Stimulated activated CD4-positive, alpha-beta T cell treated with anti-CD3 and anti-CD28 coated beads, Interleukin-1b, Interleukin-23, amount 100 ng/mL, for 1 hour (primary cell): ENCODE measurements around the gene ALPL.

Experiments used
- DNase-seq, 2 donors: peaks; one replicate each; pipeline ENCODE4 v3.0.0-alpha.2; 2020; ENCODE audit warnings: low read depth in 2 of 2

The ALPL gene

DNA sequence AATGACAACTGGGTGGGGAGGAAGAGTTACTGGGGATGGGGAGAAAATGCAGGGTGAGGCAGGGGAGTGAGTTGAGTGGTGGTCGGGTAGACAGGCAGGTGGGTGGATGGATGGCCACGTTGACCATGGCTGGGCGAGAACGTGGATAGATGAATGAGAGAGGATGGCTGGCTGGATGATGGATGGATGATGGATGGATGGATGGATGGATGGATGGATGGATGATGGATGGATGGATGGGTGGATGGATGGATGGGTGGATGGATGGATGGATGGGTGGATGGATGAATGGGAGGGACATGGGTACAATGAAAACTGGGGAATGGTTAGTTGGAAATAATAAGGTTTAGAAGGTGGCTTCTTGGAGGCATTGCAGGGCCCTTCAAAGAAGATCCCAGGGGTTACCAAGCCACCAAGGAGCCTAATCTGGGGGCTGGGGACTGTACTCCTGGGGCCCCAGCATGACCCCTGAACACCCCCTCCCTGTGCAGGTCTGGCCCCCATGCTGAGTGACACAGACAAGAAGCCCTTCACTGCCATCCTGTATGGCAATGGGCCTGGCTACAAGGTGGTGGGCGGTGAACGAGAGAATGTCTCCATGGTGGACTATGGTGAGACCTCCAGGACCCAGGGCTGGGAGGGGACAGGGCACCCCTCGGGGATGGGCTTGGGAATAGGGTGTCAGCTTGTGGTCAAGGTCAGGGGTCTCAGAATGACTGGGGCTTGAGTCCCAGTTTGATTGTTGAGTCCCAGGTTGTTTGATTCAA is 67.0 kb downstream of the ALPL start:
- no peak for DNase-seq

DNA sequence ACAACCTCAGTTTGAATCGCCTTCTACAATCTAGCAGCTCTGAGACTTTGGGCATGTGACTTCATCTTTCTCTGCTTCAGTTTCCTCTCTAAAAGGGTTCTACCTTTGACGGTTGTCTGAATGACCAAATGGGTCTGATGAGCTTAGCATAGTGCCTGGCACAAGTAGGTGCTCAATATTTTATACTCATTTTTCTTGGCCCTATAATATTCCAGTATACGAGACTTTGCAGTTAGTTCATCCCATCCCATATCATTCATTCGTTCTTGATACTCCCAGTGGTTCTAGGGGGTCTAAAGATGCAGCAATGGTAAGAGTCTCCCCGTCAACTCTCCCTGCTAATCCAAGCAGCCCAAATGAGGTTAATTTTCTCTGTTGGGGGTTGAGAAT is 67.6 kb downstream of the ALPL start:
- no peak for DNase-seq

DNA sequence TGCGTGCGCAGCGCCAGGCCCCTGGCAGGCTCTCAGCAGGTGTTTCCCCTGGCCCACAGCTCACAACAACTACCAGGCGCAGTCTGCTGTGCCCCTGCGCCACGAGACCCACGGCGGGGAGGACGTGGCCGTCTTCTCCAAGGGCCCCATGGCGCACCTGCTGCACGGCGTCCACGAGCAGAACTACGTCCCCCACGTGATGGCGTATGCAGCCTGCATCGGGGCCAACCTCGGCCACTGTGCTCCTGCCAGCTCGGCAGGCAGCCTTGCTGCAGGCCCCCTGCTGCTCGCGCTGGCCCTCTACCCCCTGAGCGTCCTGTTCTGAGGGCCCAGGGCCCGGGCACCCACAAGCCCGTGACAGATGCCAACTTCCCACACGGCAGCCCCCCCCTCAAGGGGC is 68.1 kb downstream of the ALPL start:
- no peak for DNase-seq

DNA sequence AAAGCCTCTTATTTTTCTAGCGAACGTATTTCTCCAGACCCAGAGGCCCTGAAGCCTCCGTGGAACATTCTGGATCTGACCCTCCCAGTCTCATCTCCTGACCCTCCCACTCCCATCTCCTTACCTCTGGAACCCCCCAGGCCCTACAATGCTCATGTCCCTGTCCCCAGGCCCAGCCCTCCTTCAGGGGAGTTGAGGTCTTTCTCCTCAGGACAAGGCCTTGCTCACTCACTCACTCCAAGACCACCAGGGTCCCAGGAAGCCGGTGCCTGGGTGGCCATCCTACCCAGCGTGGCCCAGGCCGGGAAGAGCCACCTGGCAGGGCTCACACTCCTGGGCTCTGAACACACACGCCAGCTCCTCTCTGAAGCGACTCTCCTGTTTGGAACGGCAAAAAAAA is 68.7 kb downstream of the ALPL start:
- no peak for DNase-seq

DNA sequence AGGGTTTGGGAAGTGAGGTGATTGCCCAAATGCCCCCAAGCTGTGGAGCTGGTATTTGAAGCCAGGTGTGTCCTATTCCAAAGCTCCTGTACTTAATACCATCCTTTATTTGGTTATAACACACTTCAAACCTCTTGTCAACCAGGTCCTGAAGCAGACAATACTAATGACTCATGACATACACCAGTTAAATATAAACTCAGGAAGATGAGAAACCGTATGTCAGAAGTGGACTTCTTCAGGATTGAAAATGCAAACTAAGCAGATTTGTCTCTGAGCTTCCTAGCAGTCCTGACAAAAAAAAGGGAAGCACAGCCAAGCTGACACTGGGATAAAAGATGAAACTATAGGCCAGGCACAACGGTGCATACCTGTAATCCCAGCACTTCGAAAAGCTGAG is 70.6 kb downstream of the ALPL start:
- DNase-seq = no peak

DNA sequence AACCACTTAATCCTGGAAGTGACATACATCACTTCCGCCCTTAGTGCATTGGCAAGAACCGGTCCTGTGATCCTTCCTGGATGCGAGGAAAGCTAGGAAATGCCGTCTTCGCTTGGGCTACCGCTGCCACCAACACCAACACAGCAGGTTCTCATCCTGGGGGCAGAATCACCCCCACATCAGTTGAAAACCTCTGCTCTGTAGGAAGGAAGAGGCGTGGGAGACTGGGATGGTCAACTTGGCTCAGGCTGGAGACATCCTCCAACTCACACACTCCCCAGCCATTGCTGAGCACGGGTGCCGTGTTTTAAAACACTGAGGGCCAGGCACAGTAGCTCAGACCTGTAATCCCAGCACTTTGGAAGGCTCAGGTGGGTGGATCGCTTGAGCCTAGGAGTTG is 74.9 kb downstream of the ALPL start:
- DNase-seq = no peak

DNA sequence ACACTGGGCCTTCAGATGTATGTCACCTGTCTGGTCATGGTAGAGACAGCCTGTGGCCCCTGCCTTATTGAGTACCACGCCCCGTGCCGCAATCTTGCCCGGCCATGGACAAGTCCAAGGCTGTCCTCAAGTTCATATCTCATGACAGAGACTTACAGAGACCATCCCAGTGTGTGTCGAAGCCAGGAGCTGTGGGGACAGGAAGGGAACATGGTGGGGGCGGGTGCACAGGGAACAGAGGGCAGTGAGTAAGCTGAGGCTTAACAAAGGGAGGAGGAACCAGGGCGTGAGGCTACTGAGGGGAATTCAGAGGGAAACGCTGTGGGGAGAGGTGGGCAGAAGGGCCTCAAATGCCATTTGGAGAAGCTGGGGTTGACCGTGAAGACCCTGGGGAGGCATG is 75.8 kb downstream of the ALPL start:
- no peak for DNase-seq

DNA sequence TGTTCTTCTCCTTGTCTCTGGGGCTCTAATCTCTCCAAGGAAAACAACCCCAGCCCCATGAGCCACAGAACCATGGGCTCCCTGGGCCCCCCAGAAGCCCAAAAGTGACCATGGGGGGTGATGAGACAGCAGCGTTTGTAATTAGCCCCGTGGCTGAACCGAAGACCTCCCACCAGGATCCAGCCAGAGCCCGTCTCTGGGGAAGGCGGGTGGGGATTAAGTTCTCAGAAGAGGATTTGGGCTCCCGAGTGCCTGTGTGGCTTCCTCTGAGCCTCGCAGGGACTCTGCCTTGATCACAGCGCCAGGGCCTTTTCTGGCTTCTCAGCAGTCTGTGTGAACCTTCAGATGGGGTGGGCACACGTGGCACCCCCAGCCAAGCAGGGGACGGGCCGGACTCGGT is 77.0 kb downstream of the ALPL start:
- DNase-seq = no peak

DNA sequence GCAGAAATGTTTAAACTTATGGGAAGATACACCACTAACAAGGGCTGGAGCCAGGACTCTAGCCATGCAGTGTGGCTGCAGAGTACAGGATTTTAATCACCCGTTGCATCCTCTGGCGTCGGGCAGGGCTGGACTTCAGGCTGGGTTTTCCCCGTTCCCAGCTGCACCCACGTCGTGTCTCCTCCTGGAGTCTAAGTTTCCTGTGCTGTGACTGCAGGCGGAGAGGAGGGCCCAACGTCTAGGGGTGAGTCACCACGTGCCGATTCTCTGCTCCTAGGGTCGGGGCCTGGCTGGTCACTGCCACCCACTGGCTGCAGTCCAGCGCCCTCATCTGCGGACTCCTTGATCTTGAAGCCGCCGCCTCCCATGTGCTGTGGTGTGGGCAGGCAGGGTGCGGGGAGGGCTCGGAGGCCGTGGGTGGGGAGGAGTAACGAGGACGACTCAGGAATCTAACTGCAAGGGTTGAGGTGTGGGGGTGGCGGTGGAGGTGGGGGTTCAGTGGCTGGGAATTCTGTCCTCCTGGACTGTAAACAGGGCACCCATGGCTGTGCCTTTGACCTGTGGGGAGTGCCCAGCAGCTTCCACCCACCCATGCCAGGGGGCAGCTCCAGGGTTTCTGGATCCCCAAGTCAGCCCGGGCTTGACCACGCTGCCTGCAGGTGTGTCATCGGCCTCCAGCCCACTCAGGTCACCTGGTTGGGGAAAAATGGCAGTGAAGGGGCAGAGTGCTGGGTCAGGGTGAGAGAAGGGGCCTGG is 77.8 kb downstream of the ALPL start:
- no peak for DNase-seq

DNA sequence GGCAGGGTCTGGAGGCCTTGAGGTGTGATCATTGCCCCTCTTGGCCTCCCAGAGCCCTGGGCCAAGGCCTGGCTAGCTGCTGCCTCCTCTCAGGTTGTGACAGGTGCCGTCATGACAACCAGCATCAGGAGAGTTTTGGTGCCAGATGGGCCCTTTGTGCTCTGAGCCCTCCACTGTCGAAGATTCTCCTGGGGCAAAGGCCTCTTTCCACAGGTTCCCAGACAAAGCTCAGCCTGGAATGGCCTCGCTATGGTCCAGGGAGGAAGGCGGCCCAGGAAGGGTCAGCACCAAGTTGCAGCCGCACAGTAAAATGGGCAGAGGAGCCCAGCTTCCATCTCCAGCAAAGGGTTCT is 78.4 kb downstream of the ALPL start:
- no peak for DNase-seq

DNA sequence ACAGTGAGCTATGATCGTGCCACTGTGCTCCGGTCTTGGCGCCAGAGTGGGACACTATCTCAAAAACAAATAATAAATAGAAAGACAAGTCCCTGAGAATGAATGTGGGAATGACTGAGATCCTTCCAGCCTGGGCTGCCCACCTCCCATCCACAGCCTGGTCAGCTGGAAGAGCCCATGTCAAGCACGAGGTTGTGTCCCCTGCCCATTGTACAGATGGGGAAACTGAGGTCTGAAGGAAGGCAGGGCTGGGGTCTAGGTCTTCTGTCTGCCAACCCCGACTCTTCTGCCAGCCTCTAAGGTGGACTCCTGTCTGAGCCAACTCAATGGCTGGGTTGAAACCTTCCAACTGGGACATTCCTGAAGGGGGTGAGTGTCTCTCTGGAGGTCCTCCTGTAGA is 80.4 kb downstream of the ALPL start:
- no peak for DNase-seq

DNA sequence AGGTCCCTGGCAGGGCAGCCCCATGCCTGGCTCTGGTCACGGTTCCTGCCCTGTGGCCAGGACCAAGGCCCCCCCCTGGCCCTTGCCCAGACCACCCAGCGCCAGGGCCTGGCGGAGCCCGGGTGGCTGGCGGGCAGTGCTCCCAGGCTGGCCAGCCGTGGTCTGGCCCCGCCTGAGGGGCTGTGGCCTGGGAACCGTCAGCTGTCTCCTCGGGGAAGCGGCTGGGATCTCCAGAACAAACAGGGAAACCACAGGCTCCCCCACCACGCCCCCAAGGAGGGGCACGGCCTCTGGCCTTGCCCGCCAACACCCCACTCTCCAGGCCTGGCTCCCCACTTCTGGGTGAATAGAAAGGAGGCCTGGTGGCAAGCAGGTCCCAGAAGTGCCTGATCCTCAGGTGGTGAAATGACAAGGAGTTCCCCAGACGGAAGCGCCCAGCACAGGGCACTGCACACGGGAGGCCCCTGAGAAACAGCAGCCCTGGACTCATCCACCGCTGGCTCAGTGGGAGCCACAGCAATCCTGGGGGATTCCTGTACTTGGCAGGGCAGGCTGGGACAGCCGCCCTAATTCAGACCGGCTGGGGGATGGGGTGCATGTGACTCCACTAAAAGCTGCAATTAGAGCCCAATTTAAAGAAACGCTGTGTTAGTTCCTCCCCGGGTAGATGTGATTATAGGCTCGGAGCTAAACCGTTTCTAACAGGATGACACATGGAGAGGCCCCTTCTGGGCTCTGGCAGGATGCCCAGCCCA is 81.1 kb downstream of the ALPL start:
- no peak for DNase-seq

DNA sequence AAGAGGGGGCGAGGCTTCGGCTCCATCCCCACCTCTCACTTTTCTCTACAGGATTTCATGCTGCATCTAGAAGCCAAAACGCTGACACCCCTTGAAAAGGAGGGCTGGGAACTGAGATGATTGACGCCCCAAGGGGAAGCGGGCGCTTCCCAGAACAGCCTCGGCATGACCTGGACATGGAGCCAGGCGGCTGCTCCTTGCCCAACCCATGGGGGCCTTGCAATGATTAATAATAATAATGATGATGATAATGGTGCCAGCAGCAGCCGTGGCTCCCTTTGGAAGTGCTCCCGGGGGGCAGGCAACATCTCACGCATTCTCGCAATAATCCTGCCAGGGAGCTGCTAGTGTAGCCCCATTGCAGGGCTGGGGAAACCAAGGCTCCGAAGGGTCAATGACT is 81.7 kb downstream of the ALPL start:
- no peak for DNase-seq

DNA sequence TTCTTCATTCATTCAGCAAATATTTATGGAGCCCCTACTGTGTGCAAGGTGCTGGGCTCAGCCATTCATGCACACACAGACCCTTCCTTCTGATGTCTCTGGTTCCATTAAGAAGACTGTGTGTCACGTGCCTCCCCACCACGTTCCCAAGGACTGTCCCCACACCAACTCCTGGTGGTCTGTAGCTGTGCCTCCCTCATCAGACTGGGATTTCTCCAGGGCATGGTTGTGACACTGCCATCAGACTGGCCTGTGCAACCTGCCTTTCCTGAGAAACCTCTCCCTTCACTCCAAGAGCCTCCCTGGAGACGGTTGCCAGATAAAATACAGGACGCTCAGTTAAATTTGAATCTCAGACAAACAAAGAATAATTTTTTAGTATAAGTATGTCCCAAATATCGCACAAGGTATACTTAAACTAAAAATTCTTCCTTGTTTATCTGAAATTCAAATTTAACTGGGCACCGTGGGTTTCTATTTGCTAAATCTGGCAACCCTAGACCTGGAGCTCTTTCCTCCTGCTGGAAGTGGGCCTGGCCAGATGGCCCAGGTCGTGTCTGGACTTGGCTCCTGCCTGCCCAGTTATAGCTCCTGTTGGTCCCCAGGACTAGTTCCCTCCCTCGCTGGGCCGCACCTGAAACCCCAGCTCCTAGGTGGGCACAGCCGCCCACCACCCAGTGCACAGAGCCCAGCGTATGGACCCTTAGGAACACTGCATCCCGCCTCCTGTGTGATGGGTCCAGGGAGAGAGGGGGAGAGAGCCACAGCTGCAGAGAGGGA is 83.1 kb downstream of the ALPL start:
- DNase-seq = no peak

DNA sequence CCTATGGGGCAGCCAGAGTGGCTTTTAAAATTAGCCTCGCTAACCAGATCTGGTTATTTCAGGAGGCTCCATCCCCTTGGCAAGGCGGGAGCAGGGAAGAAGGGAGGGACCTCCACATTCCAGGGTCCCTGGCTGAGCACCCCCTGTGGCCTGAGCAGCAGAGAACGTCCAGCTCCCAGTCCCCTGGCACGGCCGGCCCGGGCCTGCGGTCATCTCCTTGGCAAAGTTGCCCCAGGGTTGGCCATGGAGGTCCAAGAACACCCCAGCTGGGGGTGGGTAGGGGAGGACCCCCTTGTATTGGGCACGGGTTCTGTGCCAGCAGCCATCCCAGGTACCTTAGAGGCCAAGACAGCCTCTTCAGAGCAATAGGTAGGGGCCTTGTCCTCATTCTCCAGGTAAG is 84.0 kb downstream of the ALPL start:
- DNase-seq = no peak

DNA sequence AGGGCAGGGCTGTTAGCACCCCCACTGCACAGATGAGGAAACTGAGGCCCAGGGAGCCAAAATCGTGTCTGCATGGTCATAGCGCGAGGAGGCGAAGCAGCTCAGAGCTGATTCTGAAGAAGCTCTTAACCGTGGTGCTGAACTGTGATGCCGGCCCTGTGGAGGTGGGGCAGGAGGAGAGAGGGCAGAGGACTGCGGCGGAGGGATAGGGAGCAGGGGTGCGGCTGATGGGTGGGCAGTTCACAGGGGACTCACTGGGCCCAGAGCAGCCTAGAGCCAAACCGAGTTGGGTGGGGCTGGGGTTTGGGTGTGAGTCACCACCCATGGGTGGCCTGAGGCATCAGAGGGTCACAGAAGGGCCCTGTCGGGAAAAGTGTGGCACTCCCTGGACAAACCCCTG is 85.3 kb downstream of the ALPL start:
- no peak for DNase-seq

DNA sequence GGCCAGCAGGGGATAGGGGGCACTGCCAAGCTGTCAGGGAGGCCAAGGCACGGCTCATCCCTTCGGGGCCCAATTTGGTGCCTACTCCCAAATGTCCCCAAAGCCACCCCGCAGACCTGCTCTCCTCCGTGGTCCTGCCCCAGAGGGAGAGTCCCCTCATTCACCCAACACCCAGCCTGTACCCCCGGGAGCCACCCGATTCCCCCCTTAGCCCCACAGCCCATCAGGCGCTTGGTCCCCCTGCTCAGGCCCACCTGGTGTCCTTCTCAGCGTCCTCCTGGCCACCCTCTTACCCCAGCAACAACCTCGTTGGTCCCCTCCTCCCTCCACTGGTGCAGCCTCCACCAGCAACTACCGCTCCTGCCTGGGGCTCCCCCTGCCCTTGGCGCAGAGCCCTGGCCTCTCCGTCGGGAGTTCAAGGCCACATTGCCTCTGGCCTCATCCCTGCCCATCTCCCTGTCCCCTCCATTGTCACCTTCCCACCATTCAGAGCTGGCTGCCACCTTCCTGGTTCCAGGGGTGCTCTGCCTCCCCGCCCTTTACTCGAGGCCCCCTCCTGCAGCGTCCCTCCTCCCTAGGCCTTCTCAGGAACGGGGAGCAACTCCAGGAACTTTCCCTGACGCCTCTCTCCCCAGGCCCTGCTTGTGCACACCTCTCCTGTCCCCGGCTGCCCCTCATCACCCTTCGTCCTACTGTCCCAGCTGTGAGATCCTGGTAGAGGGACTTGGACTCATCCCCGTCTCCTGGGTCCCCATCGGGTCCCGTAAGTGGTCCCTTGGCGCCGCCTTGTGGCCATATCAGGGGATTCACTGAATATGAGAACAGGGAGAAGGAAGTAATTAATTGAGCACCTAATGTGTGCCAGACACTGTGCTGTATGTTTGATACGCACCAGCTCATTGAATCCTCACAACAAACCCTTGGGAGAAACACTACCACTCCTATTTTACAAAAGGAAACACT is 86.0 kb downstream of the ALPL start:
- peak in 1 of 2 donors; percentile 17 for DNase-seq

DNA sequence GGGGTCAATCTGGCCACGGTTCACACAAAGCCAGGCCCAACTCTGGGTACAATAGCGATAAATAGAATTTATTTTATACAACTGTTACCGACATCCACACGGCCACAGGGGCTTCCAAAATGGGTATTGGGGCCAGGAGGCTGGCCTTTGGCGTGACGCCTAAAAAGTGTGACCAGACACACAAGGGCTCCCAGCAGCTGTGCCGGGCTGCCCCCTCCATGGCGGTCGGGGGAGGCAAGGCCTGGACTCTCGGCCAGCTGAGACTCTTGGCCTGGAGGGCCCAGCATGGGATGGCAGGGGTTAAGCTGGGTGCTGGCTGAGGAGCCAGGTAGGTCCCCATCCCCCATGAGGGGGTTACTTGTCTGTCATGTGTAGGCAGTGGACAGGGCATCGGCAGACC is 87.0 kb downstream of the ALPL start:
- DNase-seq = no peak

DNA sequence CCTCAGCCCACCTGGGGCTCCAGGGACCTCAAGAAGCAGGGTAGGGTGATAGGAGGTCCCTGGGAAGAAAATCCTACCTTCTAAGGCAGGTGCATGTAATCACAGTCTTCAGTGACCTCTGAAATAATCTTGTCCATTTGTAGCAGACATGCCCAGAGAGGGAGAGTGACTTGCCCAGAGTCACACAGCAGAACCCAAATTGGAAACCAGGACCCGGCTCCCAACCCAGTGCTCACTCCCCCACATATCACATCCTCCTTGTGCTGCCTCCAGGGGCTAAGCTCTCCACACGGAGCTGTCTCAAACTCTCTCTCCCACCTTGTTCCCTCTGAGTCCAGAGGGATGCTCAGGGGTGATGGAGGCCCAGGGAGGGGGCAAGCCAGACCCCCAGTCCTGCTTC is 87.4 kb downstream of the ALPL start:
- no peak for DNase-seq

DNA sequence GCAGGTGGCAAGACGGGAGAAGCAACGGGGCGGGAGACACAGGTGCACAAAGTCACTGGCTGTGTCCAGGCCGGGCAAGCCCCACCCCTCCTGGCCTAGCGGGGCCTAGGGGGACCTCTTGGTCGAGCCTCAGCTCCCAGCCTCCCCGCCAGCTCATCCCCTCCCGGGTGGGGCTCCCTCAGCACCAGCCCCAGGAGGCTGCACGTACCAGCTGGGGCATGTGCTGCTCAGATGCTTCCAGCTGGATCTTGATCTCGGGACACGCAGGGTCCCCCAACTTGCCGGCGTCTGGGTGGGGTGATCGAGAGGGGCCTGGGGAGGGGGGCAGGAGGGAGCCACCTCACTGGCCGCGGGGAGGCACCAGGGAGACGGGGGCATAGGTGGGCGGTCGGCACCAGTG is 88.5 kb downstream of the ALPL start:
- DNase-seq = no peak

DNA sequence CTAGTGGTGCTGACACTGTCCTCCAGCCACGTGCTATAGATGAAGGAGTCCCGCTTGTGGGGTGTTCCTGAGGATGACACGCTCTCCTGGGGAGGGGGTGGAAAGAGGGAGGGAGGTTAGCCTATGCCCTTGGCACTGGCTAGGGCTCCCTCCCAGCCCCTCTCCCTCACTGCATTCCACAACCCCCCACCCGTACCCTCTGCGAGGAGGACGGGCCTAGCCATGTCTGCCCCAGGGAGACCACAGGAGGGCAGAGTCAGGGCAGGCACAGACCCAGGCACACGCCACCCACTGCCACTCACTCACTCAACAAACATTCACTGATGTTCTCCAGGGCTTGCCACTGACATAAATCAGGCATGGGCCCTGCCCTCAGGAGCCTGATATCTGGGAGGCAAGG is 89.2 kb downstream of the ALPL start:
- DNase-seq = no peak
